Mesothelial cell of epicardium (in vitro differentiated cells): ENCODE measurements around the gene GRID1. TPM values are rescaled to one million over a fixed set of nuclear protein-coding genes. Genes with fewer than 3 reads are reported as not detected.

Experiments used
- DNase-seq, 2 experiments: peaks; one replicate each; pipeline ENCODE4 v3.0.0; 2021; ENCODE audit warnings: low spot score in 2 of 2; ENCODE audit not compliant: unreplicated experiment in 2 of 2
- H3K27ac Mint-ChIP-seq: 2 replicates; pipeline ENCODE4 v1.8.0; 2021; ENCODE audit warnings: mixed read lengths
- H3K27me3 Mint-ChIP-seq: 2 replicates; pipeline ENCODE4 v1.8.0; 2021; ENCODE audit warnings: low read depth, mixed read lengths
- H3K36me3 Mint-ChIP-seq: 2 replicates; pipeline ENCODE4 v1.8.0; 2021; ENCODE audit warnings: mixed read lengths
- H3K4me1 Mint-ChIP-seq: 2 replicates; pipeline ENCODE4 v1.8.0; 2021; ENCODE audit warnings: mixed read lengths
- H3K4me3 Mint-ChIP-seq: 2 replicates; pipeline ENCODE4 v1.8.0; 2021; ENCODE audit warnings: mild to moderate bottlenecking, moderate library complexity, mixed read lengths
- H3K9me3 Mint-ChIP-seq: 2 replicates; pipeline ENCODE4 v1.8.0; 2021; ENCODE audit warnings: mixed read lengths
- CTCF ChIP-seq: fragments of 200-600 bp; sonication (generic); IDR thresholded peaks from one replicate; pipeline ENCODE4 v1.5.0; 2021; ENCODE audit warnings: antibody characterized with exemption; ENCODE audit not compliant: unreplicated experiment
- total RNA-seq: library from RNA; stranded (reverse); gene quantifications from 3 replicates; pipeline ENCODE4 v1.2.1, GENCODE V29; 2021

Gene GRID1
- total RNA-seq, 1 donor from 2014 or later, result 0.22 TPM

- no peaks in the 10 kb centered on the region for H3K9me3 Mint-ChIP-seq
- no peak for DNase-seq
Observed at GRCh38 chr10:86341361-86341811, 25.2 kb downstream of the GRID1 start.

GRCh38 chr10:86340991-86341260 lies 25.7 kb downstream of the GRID1 start:
- Mint-ChIP-seq H3K27ac (no peak overlapping the region), H3K4me1 (no peaks in the 10 kb centered on the region), H3K27me3 (peaks cover 28% of the 10 kb centered on the region), H3K36me3 (no peaks in the 10 kb centered on the region), H3K9me3 (no peaks in the 10 kb centered on the region), H3K4me3 (no peak overlapping the region)
- no peak for DNase-seq
- no peak for TF ChIP-seq CTCF

More at GRCh38 chr10:86341361-86341811, 25.2 kb downstream of the GRID1 start:
- no peaks in the 10 kb centered on the region for H3K4me1 Mint-ChIP-seq
- H3K4me3 Mint-ChIP-seq, result no peak overlapping the region
- H3K36me3 Mint-ChIP-seq, result no peaks in the 10 kb centered on the region
- no peak overlapping the region for H3K27ac Mint-ChIP-seq
- H3K27me3 Mint-ChIP-seq, result peaks cover 23% of the 10 kb centered on the region
- TF ChIP-seq CTCF, result no peak

- DNase-seq, result no peak
- Mint-ChIP-seq H3K9me3 (no peaks in the 10 kb centered on the region), H3K36me3 (no peaks in the 10 kb centered on the region), H3K27ac (no peak overlapping the region), H3K4me1 (no peaks in the 10 kb centered on the region), H3K27me3 (peaks cover 31% of the 10 kb centered on the region), H3K4me3 (no peak overlapping the region)
- no peak for TF ChIP-seq CTCF
Observed at GRCh38 chr10:86340176-86340990, 26.2 kb downstream of the GRID1 start.

GRCh38 chr10:86339226-86339865 lies 27.2 kb downstream of the GRID1 start:
- no peaks in the 10 kb centered on the region for H3K4me1 Mint-ChIP-seq
- DNase-seq, result no peak

GRCh38 chr10:86337121-86337601 lies 29.4 kb downstream of the GRID1 start:
- Mint-ChIP-seq H3K27me3 (peaks cover 60% of the 10 kb centered on the region), H3K9me3 (no peaks in the 10 kb centered on the region), H3K27ac (no peak overlapping the region), H3K36me3 (no peaks in the 10 kb centered on the region), H3K4me1 (no peaks in the 10 kb centered on the region), H3K4me3 (no peak overlapping the region)
- no peak for TF ChIP-seq CTCF
- DNase-seq, result no peak

More at GRCh38 chr10:86339226-86339865, 27.2 kb downstream of the GRID1 start:
- no peak for TF ChIP-seq CTCF
- Mint-ChIP-seq H3K9me3 (no peaks in the 10 kb centered on the region), H3K36me3 (no peaks in the 10 kb centered on the region), H3K4me3 (no peak overlapping the region), H3K27me3 (peaks cover 41% of the 10 kb centered on the region), H3K27ac (no peak overlapping the region)
